Activated CD4-positive, alpha-beta T cell treated with anti-CD3 and anti-CD28 coated beads, Interleukin-2, Interleukin-6, amounts not matched to agents 100 ng/mL and 50 ng/mL, durations not matched to agents 16 hours and 8 hours (primary cell): Measurements from ENCODE around the gene FGF14.
"Not testable (repeated sequence)": the region's sequence is repeated elsewhere in the genome, so short reads cannot be mapped to it uniquely, and the experiment has no call there.

ENCODE experiments used
- DNase-seq: peaks from one replicate; pipeline ENCODE4 v3.0.0-alpha.2; 2020

Gene FGF14

DNA sequence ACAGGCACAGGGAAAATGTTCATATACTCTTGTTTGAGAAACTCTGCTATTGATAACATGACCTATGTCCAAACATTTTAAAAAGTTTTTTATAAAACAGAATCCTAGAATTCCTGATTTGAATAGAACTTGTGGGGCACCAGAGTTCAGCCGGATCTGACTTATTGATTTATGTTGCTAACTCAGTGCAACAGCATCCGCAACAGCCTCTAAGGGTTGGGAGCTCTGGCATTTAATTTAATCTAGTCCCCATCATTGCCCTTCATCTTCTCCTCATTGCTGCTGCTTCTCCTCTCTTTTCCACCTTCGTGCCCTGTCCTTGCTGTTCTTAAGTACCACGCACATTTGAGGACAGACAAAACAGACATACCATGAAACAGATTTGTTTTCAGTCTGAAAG is 214.5 kb downstream of the FGF14 start:
- DNase-seq, result no peak

GRCh38 chr13:102185375-102185984 is 216.4 kb downstream of the FGF14 start:
- no peak for DNase-seq

- DNase-seq, result no peak
Measured at GRCh38 chr13:102183509-102184182, 218.2 kb downstream of the FGF14 start.

DNA sequence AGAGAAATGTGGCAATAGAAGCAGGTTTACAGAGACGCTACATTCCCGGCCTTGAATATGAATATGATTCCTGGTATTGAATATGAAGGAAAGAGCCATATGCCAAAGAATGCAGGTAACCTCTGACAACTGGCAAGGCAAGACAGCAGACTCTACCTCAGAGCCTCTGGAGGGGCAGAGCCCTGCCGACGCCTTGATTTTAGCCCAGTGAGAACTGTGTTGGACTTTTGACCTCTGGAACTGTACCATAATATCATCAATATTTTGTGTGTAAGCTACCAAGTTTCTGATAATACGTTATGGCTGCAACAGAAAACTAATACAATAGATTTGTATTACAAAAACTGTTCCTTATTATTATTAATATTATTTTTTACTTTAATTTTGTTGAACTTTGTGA is 219.7 kb downstream of the FGF14 start:
- DNase-seq, result no peak

DNA sequence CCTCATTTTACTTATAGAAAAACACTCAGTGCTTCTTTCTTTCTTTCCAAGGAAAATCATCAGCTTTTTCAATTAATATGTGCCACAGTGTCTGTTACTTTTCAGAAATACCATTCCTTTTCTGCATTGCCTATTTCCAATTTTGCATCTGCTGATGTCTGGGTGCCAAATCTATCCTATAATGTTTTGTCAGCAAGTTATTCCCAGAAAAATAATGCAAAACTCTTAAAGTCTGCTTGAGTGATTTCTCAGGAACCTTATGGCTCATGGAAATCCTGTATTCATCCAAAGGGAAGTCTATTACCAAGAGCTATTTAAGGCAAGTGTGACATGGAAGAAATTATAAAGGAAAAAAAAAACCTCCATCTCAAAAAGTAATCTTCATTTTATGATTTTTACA is 224.4 kb downstream of the FGF14 start:
- no peak for DNase-seq

- no peak for DNase-seq
Measured at GRCh38 chr13:102176846-102177245, 225.0 kb downstream of the FGF14 start.

- no peak for DNase-seq
Measured at GRCh38 chr13:102172406-102172805, 229.4 kb downstream of the FGF14 start.

- DNase-seq, result no peak
Measured at GRCh38 chr13:102170305-102170704, 231.5 kb downstream of the FGF14 start.

DNA sequence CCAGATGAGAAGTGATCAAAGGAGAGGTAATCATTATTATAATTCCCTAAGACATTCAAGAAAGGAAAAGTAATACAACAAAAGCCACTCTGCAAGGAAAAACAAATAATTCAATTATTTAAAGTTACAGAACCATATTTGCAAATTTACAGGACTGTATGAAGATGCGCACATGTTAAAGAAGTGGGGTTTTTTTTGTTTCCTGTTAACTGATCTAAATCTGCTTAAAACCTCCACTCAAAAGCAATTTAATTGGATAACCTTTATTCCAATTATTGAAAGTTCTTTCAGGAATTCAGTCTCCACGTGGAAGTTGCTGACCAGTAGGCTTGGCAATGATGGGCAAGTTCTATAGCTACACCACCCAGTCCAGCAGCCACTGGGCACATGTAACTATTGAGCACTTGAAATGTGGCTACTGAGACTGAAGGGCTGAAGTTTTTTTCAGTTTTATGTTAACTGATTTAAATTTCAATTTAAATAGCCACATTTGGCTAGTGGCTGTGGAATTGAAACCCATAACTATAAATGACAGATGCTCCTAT is 232.3 kb downstream of the FGF14 start:
- no peak for DNase-seq

DNA sequence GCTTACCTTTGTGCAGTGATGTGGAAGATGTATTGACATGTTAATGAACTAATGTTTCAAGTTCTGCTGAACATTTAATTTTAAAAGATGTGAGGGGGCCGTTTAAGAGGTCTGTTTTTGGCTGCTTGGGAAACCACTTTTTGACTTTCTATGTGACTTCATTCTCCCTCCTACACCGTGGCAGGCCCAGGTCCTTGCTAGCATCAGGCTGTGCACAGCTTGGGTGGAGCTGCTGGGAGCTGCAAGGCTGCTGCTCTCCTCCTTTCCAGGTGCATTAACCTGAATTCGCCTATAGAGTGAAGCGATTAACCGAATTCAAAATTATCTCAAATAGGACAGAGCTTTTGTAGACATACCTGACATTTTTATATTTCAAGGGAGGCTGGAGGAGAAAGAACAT is 249.1 kb downstream of the FGF14 start:
- DNase-seq, result no peak

DNA sequence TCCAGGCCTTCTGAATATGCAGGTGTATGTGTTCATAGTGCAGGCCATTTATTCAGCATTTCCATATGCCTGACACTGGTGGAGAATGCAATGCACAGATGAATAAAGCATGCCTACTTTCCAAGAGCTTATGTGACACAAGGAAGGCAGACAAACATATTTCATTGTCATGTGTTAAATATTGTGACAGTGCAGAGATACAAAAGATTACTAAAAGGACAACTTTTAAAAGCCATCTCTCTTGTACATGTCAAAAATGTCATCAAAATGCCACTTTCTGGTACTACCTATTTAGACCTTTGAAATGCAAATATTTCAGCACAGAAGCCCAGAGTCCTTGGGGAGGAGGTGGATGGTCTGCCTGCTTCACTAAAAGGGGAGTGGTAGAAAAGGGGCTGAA is 254.5 kb downstream of the FGF14 start:
- DNase-seq, result no peak

DNA sequence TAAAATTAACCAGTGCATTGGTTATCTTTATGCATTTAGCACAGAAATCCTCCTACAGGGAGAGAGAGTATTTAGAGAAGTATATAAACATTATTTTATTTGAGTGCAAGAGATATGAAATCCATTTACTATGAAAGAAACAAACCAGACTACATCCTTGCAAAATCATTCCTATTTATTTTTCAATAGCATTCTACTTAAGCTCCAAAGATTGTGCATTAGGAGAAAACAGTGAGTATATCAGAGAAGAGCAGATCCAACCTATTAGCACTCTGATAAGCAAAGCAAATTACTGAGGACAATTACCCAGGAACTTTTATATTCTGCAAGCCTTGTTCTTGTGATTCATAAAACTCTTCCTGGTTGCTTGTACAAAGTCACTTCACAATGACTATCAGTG is 256.1 kb downstream of the FGF14 start:
- no peak for DNase-seq

- DNase-seq, result no peak
Measured at GRCh38 chr13:102142473-102142826, 259.4 kb downstream of the FGF14 start.

- DNase-seq, result peak; percentile 1
Measured at GRCh38 chr13:102141625-102142472, 260.0 kb downstream of the FGF14 start.

DNA sequence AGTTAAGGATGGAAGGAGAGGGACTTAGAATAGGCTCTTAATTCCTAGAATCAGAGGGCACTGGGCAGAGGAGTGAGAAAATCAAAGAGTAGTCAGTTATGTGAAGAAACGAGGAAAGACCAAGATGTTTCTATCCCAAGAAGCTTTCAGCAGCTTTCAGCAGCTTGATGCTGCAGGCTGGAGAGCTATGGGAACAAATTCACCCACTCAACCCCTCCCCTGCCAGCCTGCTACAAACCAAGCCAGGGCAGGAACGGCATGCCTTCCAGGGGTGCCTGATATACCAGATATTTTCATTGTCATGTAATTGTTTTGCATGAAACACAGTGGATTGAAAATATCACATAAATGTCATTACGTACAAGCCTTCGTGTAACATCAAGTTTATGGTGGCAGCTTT is 262.2 kb downstream of the FGF14 start:
- no peak for DNase-seq

DNA sequence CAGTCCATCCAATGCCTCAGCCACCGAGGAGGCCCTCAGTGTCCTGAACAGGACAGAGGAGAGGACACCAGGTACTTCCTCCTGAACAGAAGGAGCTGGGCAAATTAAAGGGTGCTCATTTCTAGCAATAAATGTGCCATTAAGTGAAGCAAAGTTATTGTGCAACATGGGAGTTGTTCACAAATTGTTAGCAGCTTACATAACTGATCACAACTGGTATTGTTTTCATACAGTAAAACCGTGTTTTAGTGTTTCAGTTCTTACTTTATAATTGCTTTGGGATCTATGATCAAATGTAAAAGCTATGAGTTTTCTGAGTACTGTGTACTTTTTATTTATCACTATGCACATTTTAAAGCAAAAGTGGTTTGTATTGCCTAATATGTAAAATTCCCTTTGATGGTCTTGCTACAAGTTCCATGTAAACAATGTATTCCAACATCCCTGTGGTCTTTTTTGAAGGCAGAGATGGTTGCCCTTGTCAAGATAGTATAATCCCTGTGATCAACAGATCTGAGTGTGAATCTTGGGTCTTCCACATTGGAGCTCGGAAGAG is 263.1 kb downstream of the FGF14 start:
- no peak for DNase-seq

DNA sequence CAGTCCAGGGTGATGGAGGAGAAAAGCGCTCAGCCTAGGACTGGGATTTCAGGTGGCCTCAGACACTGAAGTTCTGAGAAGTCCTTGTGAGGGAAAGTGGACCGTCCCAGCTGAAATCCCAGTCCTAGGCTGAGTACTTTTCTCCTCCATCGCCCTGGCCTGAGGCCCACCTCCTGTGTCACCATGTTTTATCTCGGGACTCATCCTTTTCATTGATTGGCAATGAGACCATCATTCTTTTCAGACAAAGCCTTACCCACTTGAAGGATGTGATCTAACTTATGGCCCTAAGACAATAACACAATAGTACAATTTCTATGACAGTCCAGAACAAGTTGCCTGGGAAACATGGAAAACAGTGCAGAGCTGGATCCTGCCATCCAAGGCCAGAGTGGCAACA is 263.9 kb downstream of the FGF14 start:
- not testable (repeated sequence) for DNase-seq

- no peak for DNase-seq
Measured at GRCh38 chr13:102136735-102137296, 265.0 kb downstream of the FGF14 start.

- no peak for DNase-seq
Measured at GRCh38 chr13:102132777-102133295, 269.0 kb downstream of the FGF14 start.

- no peak for DNase-seq
Measured at GRCh38 chr13:102131246-102131645, 270.6 kb downstream of the FGF14 start.

DNA sequence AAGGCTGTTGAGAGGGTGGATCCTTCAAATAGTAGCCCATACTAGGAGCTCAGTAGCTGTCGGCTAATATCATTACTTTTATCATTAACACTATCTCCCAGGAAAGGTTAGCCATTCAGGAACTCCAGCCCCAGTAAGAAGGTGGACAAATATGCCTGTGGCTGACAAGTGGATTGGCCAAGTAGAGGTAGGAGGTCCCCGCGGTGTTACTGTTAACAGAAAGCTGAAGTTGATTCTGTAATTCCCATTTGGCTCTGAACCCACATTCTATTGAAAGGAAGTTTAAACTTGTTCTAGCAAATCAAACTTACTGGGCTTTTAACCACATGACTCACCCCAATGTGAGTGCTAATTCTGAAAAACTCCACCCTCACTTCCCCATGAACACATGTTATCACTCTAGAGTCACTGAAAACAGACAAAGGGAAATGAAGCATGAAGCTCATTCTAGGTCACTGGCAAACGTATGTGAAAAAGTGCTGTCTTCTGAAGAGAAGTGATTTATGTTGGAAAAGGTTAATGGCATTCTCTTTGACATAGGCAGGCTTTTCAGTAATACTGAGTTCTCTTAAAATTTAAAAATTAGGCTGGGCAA is 273.5 kb downstream of the FGF14 start:
- no peak for DNase-seq

DNA sequence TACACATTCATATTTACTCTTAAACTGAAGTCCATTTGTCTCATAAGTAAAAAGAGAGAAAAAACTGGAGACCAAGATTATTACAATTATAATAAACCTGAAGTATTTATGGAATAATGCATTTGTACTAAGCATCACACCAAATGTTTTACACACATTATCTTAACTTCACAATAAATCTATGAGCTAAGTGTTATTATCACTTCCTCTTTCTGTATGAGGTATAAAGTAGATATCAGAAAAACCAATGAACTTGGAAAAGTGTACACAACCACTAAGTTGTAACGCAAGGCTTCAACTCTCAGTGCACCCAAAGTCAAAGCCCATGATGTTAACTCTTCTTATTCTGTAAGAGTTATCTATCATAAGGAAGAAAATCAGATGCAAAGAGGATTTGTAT is 274.7 kb downstream of the FGF14 start:
- no peak for DNase-seq

- no peak for DNase-seq
Measured at GRCh38 chr13:102122147-102122546, 279.7 kb downstream of the FGF14 start.
